AG04450 (cell line): ENCODE data around the gene REEP3. TPM values are rescaled to one million over a fixed set of nuclear protein-coding genes. Genes with fewer than 3 reads are reported as not detected.

Source experiments
- CTCF ChIA-PET: fragments of 300-600, 350-600 bp; formaldehyde crosslinking; extraction: SDS; loops from one replicate; lab custom pipeline; 2022; ENCODE audit warnings: antibody characterized with exemption, inconsistent platforms; lab: Charles Lee
- POLR2A ChIA-PET: fragments of 350-600 bp; formaldehyde crosslinking; extraction: SDS; loops from one replicate; lab custom pipeline; 2021; ENCODE audit warnings: antibody characterized with exemption, inconsistent platforms; lab: Yijun Ruan, JAX
- DNase-seq: peaks from one replicate; pipeline ENCODE4 v3.0.0-alpha.2; 2011; ENCODE audit warnings: low read depth, low spot score
- H3K27ac ChIP-seq: one replicate; pipeline ENCODE4 v1.5.1; 2012; ENCODE audit warnings: low read depth, low read length, control low read depth
- H3K27me3 ChIP-seq: one replicate; pipeline ENCODE4 v1.6.0; 2012; ENCODE audit warnings: low read length; ENCODE audit not compliant: control insufficient read depth, insufficient read depth
- H3K4me3 ChIP-seq: 2 replicates; pipeline ENCODE4 v1.5.1; 2011; ENCODE audit warnings: mild to moderate bottlenecking, low read depth, low read length, control low read depth
- H3K9me3 ChIP-seq: 2 replicates; pipeline ENCODE4 v1.5.1; 2012; ENCODE audit warnings: low read length; ENCODE audit not compliant: control insufficient read depth, insufficient read depth
- CTCF ChIP-seq: IDR thresholded peaks from 2 replicates; pipeline ENCODE4 v1.5.1; 2011; ENCODE audit warnings: low read depth, low read length, control low read depth, inconsistent platforms
- polyA plus RNA-seq: library from polyadenylated mRNA; depleted of rRNA; stranded (reverse); fragments of >200 nt; gene quantifications from 2 replicates; pipeline ENCODE4 v1.2.3, GENCODE V29; 2011

The REEP3 gene
- polyA plus RNA-seq, 1 experiment, result 36.5 TPM

DNA sequence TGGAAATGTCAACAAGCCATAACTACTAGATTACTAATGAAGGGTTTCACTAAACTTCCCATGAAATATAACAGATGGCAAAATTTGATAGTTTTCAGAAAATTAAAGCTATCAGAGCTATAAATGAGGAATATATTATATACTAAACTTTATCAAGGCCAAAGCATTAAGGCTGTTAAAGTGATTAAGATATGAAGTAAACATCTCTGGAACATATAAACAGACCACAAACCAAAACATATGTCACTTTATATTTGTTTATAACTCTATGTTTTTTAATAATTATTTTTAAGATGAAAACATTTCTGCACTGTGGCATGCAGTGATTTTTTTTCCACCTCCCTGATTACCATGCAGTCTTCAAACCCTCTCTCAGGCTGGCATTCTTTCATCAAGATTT lies 120.2 kb downstream of the REEP3 start:
- H3K4me3 ChIP-seq, result no peak overlapping the region
- TF ChIP-seq CTCF, result no peak
- DNase-seq, result no peak
- no peaks in the 10 kb centered on the region for H3K9me3 ChIP-seq
- ChIA-PET POLR2A (interaction anchor here (0.6 kb wide), 1 partner anchor 1739 kb away, joined by 3 read pairs; no protein-coding TSS in a partner anchor), CTCF (interaction anchor here (0.9 to 1.0 kb wide), 2 partner anchors 79 to 475 kb away, joined by 5 to 9 read pairs; no protein-coding TSS in a partner anchor)
- no peaks in the 10 kb centered on the region for H3K27me3 ChIP-seq
- no peak overlapping the region for H3K27ac ChIP-seq

DNA sequence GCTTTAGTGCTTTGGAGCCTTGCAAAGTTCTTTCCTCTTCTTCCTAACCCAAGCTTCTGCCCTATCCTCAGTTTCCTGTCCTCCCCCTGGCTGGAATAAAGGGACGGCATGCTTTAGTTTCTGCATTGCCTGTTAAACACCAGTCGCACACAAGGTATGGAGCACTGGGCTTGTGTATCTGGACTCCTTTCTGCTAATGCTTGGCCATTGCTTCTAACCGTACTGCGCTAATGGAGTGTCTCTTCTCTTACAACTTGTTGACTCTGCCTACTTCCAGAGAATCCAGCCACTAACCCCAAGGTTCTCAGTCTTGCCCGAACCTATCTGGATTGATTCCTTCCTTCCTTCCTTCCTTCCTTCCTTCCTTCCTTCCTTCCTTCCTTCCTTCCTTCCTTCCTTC lies 120.6 kb downstream of the REEP3 start:
- Histone ChIP-seq H3K27me3 (no peaks in the 10 kb centered on the region), H3K27ac (no peak overlapping the region), H3K9me3 (no peaks in the 10 kb centered on the region), H3K4me3 (no peak overlapping the region)
- ChIA-PET CTCF (interaction anchor here (0.9 to 1.0 kb wide), 2 partner anchors 78 to 475 kb away, joined by 5 to 9 read pairs; no protein-coding TSS in a partner anchor), POLR2A (no interaction called here)
- no peak for DNase-seq
- no peak for TF ChIP-seq CTCF

DNA sequence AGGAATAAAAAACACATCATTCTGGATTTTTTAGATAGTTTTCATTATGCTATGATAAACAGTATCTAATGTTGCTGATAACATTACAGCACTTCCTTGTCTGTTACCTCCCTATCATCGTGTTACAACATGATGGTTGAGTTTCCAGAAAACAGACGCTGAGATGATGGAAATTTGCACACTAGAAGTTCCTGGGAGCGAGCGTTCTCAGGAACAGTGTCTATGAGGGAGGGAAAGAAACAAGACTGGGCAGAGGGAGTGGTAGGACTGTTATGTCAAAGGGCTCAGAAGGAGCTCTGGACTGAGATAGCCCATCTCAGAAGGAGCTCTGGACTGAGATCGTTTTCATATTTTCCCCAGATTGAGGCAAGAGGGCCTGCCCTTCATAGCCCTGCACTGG lies 121.6 kb downstream of the REEP3 start:
- Histone ChIP-seq H3K27me3 (no peaks in the 10 kb centered on the region), H3K4me3 (no peak overlapping the region), H3K27ac (no peak overlapping the region), H3K9me3 (no peaks in the 10 kb centered on the region)
- ChIA-PET POLR2A (no interaction called here), CTCF (interaction anchor here (1.1 to 1.9 kb wide), 2 partner anchors 77 to 476 kb away, joined by 3 to 7 read pairs; no protein-coding TSS in a partner anchor)
- no peak for TF ChIP-seq CTCF
- no peak for DNase-seq

GRCh38 chr10:63644418-63645142 lies 123.4 kb downstream of the REEP3 start:
- DNase-seq, result no peak
- Histone ChIP-seq H3K4me3 (no peak overlapping the region), H3K27ac (no peak overlapping the region), H3K9me3 (no peaks in the 10 kb centered on the region), H3K27me3 (no peaks in the 10 kb centered on the region)
- TF ChIP-seq CTCF, result no peak
- POLR2A ChIA-PET, result no interaction called here
- CTCF ChIA-PET, result interaction anchor here (1.5 to 1.9 kb wide), 2 partner anchors 11 to 478 kb away, joined by 6 to 7 read pairs; no protein-coding TSS in a partner anchor

GRCh38 chr10:63645195-63645594 lies 124.0 kb downstream of the REEP3 start:
- H3K27ac ChIP-seq, result no peak overlapping the region
- no peak overlapping the region for H3K4me3 ChIP-seq
- TF ChIP-seq CTCF, result no peak
- POLR2A ChIA-PET, result no interaction called here
- CTCF ChIA-PET, result interaction anchor here (1.5 kb wide), 1 partner anchor 12 kb away, joined by 6 read pairs; no protein-coding TSS in a partner anchor
- no peaks in the 10 kb centered on the region for H3K9me3 ChIP-seq
- H3K27me3 ChIP-seq, result no peaks in the 10 kb centered on the region
- DNase-seq, result no peak
